HG03108 (cell line): Measurements from ENCODE around the gene ADGRF1.
"Not testable (repeated sequence)": the region's sequence is repeated elsewhere in the genome, so short reads cannot be mapped to it uniquely, and the experiment has no call there.

Experiments
- ATAC-seq: cut with Tn5 transposase; IDR thresholded peaks from one replicate; pipeline ENCODE4 v1.9.1; 2021; ENCODE audit warnings: moderate library complexity; ENCODE audit not compliant: unreplicated experiment

ADGRF1 gene

DNA sequence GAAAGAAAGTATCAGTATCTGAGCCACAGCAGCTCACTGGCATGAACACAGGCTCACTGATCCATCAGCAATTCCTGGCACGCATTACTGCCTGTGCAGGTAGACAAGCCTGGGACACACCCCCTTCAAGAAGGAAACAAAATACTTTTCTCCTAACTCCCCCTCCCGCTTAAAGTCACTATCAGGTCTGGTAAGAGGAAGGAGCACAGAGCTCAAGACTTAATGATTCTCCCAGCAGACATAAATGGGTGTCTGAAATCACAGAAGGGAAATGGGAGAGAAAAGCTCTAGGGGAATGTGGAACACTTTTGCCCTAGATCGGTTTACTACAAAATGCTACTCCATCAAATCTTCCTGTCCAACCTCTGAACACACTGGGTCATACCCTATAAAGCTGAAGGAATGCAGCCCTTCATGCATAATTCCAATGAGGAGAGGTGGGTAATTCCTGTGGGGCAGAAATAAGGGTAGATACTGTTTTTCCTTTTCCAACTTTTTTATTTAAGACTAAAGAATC, at the start of gene ADGRF1:
Gene ADGRF1 (minus strand): TSS at position 58 of the 517 bp plus-strand sequence. CDS start 13,271 bp downstream, outside the sequence.
- ATAC-seq: no peak

DNA sequence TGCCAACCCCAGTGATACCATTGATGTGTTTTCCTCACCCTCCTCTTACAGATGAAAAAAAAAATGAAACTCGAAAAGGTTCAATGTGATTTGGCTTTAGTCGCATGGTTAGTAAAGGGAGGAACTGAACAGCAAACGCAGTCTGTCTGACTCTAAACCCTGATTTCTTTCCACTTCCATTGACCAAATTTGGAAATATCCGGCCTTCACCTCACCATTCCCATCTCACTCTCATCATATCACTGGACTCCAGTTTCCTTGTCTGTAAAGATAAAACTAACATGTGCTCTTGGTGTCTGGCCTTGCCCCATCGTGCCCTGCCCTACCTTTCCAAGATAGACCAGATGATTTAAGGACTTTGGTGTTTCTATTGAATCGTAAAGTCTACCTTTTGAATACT, 48.7 kb upstream of the ADGRF1 start:
- no peak for ATAC-seq

DNA sequence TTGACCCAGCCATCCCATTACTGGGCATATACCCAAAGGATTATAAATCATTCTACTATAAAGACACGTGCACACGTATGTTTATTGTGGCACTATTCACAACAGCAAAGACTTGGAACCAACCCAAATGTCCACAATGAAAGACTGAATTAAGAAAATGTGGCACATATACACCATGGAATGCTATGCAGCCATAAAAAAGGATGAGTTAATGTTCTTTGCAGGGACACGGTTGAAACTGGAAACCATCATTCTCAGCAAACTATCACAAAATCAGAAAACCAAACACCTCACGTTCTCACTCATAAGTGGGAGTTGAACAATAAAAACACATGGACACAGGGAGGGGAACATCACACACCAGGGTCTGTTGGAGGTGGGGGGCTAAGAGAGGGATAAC, 47.3 kb upstream of the ADGRF1 start:
- not testable (repeated sequence) for ATAC-seq

DNA sequence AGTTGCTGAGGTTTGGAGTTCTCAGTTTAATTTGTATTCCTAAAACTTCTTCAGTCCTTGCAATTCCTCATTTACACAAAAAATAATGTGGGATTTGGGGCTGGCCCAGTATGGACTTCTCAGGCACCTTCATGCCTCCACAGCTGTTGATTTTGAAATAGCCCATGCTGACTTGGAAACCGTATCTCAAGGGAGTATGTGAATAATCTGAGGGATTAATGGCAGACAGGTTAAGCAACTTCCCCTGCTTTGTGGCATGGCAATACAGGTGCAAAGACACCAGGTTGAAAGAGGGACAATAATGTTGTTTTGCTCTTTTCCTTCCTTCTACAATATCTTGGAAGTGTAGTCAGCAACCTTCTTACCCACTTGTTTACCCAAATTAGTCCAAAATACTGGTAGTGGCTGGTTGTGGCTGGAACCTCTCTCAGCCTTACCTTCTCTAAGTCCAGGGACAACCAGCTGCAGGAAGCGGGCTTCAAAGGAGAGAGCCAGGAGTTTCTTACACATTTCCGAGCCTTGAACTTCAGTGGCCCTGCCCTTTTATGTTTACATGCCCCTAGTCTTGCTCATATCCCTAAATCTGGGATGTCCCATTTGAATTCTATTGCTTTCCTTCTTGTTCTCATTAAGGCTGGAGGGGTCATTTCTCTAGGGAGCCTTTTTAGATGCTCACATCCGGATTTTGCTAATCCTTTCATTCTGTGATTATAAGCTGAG, 44.1 kb upstream of the ADGRF1 start:
- ATAC-seq: no peak

DNA sequence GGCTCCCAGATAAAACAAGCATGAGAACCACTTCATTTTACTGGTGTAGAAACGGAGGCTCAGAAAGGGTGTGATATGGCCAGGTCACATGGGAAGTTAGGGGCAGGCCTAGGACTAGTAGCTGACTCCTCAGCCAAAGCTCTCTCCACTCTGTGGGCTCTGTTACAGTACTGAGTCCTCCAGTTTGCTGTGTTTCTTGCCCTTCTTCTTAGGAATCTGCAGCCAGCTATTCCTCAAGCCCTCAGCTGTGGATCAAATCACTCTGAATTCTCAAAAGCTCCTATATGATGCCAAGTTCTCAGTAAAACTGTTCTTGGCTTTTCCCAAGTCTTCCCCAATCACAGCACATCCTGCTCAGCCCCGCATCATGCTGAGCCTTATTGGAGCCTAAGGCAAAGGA, 42.5 kb upstream of the ADGRF1 start:
- ATAC-seq: no peak

DNA sequence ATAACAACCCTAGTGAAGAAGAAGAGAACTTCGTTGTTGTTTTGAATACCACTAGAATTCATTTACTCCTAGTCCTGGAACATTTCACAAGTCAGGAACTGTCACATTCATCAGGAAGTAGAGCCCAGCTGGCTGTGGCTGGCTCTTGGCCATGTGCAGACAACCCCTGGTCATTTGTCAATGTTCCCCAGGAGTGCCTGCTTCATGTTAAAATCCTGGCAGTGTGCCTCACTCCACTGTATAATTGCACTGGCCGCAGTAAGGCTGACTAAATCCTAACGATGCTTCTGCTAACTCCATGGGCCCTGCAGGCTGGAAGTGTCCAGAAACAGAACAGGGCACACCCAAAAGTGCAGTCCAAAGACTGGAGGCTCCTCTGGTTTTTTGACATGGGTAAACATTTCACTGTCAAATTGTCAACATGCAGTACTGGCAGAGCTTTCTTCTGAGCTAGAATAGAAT, 41.5 kb upstream of the ADGRF1 start:
- no peak for ATAC-seq

DNA sequence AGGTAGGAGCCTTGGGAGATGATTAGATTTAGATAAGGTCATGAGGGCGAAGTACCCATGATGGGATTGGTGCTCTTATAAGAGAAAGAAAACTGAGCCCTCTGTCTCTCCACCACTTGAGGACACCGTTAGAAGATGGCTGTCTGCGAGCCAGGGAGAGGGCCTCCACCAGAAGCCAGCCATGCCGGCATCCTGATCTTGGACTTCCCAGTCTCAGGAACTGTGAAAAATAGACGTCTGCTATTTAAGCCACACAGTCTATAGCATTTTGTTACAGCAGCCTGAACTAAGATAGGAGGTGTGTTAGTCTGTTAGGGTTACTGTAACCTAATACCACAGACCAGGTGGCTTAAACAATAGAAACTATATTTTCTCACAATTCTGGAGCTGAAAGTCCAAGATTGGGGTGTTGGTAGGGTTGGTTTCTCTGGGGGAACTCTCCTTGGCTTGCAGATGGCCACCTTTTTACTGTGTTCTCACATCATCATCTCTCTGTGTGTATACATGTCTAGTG, 38.0 kb upstream of the ADGRF1 start:
- no peak for ATAC-seq

DNA sequence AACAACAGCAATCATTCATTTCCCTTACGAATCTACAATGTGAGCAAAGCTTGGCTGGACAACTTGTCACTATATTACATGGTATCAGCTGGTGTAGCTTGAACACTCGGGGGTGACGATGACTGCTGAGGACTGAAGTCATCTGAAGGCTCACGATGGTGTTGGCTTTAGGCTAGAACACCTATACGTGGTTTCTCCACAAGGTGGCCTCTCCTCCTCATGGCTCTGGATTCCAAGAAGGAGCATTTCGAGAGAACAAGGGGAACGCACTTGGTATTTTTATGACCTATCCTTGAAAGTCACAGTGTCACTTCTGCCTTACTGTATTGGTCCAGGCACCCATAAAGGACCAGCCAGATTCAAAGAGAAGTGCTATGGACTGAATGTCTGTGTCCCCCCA, 37.5 kb upstream of the ADGRF1 start:
- ATAC-seq: no peak

DNA sequence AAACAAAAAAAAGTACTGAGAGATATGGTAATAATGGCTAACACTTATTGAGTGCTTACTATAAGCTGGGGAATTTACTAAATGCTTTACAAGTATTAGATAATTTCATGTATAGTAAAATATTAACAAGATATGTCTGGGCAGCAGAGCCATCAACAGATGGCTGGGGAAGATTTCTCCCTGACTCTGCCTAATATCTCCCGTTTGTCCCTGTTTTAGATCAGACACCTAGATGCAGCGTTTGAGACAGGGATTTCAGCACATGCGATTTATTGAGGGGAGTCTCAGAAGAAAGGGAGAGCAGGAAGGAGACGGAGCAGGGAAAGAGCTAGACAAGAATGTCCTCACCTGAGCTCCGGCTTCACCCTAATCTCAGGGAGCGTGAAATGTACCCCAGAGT, 36.9 kb upstream of the ADGRF1 start:
- no peak for ATAC-seq

DNA sequence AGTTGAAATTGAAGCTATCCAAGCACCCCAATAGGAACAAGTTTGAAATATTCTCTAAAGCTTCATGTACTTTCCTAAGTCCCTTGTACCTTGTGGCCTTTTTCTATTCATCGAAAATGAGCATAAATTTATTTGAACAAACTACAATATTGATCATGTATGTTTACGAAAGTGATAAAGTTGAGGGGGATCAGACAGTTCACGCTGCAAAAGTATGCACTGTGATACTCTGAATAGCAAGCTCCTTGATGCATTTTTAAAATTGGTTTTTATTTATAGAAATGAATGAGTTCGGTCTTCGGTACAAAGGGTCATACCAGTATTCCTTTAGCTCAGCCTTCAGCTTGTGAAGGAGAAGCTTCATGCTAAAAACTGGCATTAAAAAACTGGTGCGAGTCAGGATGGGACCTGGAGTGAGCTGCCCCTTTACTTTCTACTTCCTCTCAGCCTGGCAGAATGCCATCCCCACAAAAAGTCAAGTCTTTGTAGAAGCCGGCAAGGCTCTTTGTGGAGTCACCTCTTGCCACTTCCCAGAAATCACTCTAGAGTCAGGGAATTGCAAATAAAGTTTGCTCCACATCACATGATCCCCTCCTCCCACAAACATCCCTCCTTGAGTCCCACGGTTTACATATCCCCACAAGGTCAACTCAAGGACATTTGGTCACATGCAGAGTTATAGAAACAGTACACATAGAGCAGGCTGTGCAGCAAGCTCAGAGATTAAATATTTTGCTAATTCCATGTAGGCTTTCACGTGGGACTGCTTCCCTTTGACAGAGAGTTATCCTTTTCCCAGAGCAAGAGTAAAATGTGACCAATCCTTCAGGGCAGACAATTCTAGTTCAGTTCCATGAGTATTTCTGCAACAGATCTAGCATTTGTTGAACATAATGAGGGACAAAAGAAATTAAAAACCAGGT, 34.6 kb upstream of the ADGRF1 start:
- ATAC-seq: no peak

DNA sequence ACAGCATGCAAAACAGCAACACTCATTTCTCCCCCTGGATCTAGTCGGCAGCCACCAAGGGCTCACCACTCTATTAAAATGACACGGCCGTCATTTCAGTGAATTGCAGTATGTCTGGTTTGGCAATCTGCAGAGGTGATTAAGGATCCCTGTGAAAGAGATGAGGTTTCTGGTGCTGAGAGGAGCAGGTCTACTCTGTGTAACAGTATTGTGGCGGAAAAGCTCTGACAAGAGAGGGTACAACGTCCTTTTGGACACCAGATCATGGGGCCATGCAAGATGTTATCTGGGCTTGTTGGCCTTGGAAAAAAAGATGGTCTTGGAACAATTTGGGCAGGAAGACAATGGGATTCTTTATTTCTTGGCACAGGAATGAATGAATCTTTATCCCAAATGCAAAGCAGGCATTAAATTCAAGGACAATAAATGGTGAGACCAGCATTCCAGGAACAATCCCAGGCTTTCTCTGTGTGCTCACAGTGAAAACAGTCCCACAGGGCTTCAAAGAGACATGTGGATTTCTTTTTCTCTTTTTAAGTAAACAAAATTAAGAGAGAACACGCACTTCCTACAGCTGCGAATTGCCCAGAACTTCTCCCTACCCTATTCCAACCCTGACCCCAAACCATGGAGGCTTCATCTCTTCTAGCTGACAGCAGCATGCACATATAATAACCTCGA, 33.7 kb upstream of the ADGRF1 start:
- no peak for ATAC-seq

DNA sequence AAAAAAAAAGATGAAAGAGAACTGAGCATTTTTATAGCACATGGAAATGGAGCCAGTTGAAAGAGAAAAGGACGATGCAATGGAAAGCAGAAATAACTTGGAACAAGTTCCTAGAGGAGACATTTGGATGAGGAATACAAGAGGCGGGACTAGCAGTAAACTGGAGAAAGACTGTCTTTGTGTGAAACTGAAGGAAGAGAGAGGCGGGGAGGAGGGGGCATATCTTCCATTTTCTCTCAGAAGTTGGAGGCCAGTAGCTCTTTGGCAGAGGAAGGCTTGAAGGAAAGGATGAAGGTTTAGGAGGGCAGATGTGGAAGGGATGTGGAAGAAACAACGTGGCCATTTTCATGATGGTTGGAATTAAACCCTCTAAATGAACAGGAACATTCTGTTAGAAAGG, 33.0 kb upstream of the ADGRF1 start:
- ATAC-seq: no peak

DNA sequence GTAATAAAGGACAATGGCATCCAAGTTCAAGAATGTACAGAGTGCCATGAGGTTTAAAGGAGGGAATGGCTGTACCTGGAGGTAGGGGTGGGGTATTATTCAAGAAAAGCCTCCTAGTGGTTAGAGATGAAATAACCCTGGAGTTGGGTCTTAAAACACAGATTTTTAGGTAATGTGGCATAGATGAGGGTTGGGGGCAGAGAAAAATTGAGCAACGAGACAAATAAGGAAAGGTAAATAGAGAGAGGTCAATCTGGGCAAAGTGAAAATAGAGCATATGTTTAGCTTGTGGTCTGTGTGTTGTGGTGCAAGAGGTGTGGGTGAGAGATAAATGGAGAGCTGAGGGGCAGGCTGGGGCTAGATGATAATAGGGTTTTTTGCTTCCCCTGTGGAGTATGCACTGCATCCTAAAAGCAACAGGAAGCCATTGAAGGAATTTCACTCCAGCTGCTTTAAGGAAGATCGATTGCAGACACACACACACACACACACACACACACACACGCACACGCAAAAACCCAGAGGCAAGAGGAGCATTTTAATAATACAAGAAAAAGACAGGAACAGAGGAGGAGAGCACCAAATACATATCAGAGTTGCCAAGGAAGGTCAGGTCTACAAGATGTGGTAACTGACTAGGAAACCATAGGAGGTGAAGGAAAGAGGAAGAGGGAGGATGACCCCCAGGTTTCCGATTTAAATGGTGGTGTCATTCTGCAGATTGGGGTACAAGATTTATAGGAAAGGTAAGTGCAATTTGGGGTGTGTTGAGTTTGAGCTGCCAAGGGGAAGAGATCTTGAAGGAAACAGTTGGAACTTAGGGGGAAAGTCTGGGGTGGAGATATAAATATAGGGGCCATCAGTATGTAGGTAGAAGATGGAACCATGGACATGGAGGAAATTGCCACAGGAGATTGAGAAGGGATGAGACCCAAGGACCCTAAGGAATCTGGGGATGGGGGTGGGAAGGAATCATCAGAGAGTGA, 31.3 kb upstream of the ADGRF1 start:
- no peak for ATAC-seq

DNA sequence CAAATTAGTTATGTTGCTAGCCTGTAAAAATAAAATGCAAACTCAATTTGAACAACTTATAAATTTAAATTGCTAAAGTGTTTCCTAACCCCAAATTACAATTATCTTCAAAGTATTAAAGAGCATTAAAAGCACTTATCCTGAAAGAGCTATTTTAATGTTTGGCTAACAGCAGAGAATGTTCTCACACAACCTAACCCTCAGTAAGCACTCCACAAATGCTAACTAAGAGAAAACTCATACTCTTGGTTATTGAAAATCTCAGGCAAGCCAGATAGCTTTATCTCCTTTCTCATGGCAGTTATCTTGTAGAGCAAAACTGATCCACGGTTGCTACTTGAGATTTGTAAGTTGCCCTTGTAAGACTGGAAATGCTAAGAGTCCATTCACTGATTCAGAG, 30.5 kb upstream of the ADGRF1 start:
- ATAC-seq: no peak

DNA sequence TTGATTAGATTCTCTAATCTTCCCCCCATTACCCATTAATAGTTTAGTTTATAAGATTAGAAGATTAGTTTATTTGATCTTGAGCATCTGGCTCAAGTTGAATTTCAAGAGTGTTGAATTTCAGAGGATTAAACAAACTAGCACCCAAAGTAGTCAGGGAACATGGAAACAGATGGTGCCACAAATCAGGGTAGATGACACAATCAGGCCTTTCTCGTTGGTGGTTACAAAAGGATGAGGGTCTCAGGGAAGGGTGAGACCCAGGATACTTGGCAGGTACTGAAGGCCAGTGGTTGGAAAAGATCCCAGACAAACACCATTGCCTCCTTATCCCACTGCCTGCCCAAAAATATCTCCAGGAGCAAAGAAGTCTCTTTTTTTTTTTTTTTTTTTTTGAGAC, 29.5 kb upstream of the ADGRF1 start:
- ATAC-seq: no peak

DNA sequence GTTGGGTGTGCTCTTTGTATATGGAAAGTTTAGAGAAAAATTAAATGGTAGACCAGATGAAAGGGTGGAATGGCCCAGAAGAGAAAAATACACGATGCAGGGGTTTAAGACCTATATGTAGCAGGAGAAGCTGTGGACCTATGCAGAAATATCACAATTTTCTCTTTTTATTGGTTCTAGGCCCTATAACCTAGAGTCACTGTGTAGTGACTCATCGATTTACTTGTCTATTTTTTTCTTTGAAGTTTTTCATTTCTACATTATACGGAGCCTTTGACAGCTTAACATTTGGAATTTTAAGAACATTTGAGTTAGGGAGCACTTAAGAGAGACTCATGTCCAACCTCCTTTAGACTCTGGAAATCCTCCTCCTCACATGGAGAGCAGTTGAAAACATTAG, 28.3 kb upstream of the ADGRF1 start:
- ATAC-seq: no peak

DNA sequence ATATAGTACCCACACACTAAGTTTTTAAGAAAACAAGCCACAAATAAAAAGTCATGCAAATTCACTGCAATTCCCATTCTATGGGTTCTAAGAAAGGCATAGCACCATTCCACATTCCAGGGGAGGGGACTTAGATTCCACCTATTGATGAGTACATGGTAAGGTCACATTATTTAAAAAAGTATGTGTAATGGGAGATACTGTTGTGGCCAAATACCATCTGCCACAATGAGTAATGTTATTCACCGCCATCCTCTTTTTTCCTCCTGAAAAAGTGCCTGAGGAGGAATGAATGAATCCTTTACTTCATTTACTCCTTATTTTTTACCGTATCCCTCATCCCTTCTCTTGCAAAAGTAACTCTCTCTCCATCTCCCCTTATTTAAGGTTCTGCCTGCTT, 27.0 kb upstream of the ADGRF1 start:
- ATAC-seq: no peak

DNA sequence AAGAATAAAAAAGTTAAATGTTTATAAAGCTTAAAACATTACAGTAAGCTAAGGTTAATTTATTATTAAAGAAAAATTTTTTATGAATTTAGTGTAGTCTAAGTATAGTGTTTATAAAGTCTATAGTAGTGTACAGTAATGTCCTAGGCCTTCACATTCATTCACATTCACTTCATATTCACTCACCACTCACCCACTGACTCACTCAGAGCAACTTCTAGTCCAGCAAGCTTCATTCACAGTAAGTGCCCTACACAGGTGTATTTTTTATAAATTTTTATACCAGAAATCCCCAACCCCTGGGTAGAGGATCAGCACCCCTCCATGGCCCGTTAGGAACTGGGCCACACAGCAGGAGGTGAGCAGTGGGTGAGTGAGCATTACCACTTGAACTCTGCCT, 24.3 kb upstream of the ADGRF1 start:
- no peak for ATAC-seq

DNA sequence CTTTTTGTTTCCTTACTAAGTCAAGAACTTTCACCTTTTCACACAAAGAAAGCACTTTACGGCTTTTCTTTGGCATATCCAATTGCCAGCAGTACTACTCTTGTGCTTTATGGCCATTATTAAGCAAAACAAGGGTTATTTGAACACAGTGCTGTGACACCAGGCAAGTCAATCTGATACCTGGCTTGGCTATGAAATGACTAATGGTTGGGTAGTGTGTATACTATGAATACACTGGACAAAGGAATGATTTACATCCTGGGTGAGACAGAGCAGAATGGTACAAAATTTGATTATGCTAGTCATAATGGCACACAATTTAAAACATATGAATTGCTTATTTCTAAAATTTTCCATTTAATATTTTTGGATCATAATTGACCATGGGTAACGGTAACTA, 22.1 kb upstream of the ADGRF1 start:
- ATAC-seq: no peak

DNA sequence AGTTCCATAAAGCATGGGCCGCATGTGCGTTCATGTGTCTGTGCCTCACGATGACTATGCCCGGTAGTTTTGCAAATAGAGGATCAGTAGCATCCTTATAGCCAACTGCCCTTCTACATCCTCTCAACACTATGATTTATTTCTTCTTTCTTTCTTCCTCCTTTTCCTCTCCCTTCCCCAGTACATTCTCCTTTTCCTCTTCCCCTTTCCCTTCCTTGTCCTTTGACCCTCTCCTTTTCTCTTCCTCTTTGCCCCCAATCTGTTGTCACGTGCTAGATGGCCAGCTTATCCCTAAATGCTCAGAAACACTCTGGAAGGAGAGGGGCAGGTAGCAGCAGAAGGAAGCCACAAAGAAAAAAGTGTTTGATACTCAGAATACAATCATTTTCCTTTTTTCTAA, 20.2 kb upstream of the ADGRF1 start:
- ATAC-seq: no peak
